Stimulated activated CD4-positive, alpha-beta T cell treated with anti-CD3 and anti-CD28 coated beads, Interleukin-1b, Interleukin-23, amount 100 ng/mL, for 48 hours (primary cell): ENCODE measurements around the gene CEMIP2.

ENCODE experiments used
- DNase-seq: peaks from one replicate; pipeline ENCODE4 v3.0.0-alpha.2; 2020

Gene CEMIP2

DNA sequence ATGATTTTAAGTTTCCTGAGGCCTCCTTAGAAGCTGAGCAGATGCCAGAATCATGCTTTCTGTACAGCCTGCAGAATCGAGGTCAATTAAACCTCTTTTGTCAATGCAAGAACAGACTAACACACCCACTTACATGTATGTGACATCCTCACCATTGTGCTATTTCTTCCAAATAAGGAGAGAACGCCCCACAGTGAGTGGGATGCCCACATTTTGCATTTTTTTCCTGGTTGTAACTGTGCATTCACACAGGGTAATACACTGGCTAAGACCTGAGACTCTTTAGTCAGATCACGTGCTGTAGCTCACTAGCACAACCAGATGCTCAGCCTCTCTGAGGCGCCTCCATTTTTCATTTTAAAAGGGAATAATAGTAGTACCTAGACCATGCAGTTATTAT lies 4.4 kb upstream of the CEMIP2 start:
- no peak for DNase-seq

DNA sequence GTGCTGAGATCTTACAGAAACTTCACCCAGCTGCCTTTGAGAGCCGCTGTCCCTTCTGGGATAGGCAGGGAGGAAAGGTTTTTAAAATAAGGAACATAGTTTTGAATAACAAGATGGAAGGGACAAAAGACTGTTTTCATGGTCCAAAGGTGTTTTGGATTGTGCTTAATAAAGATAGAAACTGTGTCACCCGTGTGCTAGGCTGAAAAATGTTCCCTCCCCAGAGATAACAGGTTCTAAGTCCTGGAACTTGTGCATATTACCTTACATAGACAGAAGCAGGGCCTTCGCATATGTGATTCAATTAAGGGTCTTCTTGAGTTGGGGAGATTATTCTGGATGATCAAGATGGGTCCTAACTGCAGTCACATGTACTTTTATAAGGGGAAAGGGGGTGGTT lies 1.9 kb upstream of the CEMIP2 start:
- no peak for DNase-seq

DNA sequence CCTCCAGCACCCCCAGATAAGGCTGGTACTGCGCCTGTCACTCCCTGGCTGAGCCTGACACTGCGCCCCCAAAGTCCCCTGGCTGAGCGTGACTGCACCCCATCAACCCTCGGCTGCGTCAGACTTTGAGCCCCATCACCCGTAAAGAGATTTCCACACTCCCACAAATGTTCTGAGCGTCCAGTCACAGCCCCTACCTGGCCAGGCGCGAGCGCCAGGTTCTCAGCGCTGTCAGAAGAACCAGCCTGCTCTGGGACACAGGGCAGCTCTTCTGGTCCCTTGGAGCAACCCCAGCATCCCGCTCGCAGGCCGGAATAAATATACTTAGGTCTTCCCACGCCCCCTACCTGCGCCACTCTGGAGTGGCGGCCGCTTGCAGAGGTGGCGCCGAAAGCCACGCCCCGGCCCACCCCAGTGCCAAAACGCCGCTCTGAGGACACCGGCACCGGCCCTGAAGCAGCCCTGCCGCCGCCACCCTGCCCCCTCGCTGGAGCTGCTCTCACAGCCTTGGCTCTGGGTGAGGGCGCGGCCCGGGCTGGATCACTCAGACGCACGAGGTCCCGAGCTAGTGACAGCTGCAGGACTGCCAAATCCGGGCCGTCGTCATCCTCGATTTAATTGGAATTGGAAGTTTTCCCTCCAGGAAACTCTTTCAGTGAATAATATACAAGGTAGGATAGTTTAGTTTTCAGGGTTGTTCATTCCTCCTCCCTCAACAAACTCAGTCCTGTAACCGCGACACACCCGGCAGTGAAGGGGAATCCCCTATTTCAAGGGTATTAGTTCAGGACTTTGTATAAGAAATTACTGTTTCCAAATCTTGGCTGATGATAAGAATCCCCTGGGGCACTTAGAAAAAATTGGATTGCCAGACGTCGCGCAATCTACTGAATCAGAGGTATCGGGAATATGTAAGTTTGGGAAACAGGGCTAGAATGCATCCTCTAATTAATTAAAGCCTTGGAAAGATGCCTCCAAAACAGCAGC lies 1.2 kb upstream of the CEMIP2 start:
- peak; percentile 62 for DNase-seq

DNA sequence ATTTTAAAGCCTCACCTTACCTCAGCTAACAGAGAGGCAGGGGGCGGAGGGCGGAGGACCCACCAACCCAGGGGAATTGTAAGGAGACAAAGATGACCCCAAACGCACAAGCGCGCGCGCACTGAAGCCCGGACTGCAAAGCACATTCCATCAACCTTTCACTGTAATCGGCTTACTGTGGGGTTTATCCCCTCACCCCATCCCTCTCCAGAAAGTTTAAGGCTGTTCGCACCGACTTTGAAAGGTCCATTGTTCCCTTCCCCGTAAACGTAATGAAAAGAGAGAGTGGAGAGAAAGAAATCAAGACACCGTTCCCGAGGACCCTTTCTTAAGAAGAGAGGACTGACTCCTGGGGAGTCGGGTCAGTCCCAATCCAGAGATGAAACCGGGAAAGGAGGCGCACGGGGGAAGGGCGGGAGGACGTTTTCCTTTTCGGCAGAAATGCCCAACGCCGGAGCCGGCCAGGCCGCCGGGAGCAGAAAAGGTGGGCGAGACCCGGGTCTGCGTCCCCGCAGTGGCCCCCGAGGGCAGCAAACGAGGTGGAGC lies 464 bp downstream of the CEMIP2 start:
- DNase-seq, result no peak

DNA sequence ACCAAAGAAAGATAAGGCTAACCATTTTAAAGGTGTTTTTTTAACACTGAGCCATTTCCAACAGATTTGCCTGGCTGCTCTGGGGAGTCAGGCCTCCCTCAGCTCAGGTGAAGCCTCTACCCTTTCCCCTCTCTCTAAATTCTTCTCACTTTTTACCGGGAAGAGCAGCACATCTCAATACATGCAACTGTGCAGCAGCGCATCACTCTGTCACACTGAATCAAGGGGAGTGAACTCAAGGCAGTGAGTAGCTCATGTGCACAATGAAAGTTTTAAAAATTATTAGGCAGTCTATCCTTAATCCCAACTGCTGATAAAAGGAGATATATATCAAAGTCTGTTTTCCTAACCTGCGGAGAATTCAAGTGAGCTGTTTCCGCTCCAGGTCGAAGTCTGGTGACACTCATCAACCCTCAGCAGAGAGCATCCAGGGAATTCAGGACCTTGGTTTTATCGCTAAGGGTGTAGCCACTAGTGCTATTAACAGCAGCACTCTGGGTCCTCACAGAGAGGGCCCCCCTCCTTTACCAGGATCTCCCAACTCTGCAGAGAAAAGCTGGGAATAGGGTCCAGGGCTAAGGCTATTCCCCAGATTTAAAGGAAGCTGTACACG lies 1.0 kb downstream of the CEMIP2 start:
- no peak for DNase-seq

DNA sequence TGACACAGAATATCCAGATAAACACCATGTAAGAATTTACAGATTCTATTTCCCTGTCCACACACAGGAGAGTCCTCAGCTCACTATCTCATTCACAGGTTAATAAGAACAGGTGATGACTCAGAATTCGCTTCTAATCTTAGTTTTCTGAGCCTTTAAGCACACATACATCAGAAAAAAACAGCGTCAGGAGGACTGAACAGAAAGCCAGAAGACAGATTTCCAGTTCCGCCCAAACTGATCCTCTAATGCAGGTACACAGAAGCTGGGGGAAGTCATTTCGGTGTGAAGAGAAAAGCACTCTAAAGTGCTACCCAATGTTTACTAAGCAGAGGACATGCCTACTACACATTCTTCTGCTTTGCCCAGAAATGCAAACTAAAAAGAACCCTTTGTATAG lies 1.6 kb downstream of the CEMIP2 start:
- peak; percentile 37 for DNase-seq

DNA sequence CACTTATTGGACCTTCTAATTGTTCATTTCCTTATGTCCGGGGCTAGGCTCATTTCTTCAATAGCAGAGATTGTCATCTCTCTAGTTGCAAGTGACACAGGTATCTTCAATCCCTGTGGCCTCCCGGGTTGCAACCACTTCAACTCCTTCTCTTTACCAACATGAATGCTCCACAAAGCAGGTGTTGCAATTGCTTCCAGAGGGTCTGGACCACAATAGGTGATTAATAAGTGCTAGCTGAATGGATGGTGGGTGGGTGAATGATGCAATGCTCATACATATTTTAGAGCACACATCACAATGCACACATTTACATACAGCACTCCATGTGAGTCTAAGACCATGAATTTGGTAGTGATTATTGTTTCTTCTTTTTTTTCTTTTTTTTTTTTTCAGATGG lies 2.6 kb downstream of the CEMIP2 start:
- peak; percentile 41 for DNase-seq

DNA sequence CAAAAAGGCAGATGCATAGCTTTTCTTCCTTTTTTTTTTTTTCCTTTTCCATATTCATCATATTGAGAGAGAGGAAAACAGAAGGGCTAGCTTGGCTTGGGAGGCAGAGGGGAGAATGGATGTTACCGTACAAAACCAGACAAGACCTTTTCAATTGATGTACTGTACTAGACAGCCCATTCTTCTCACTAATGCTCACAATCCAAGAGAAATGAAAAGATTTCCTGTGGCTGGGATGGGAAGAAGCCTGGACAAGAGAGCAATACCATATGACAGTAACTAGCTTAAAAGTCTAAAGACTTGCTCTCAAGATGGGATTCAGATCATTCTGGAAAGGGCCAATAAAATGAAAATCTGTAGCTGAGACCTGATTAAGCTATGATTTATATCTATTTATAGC lies 3.4 kb downstream of the CEMIP2 start:
- DNase-seq, result no peak

DNA sequence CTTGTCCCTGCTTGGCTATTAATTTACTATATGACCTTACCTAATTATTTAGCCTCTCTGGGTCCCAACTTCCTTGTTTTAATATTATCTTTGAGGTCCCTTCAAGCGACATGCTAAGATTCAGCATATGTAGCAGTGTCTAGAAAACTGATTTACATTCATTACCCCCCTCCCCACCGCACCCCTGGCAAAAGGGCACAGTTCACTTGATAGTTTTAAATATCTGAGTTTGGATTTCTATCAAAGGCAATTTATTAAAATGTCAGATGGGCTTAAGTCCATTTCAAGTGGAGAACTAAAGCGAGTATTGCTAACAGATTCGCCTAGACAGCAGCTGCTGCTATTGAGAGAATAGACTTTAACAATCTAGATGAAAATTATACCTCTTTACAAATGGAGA lies 3.9 kb downstream of the CEMIP2 start:
- DNase-seq, result no peak

DNA sequence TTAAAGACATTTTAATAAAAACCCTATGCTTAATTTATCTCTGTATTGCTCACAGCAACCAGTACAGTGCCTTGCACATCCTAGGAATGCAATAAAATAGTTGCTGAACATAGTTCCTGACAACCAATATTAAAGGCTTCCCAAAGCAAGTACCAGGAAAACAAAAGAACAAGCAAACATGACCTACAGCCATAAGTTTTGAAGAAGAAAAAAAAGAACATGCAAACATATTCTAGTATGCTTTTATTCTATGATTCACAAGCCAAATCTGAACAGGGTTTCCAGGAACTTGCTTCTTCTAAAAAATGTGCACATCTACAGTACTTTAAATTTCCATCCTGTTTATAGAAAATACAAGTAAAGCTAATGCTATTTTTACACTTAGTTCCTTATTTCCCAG lies 4.5 kb downstream of the CEMIP2 start:
- no peak for DNase-seq

DNA sequence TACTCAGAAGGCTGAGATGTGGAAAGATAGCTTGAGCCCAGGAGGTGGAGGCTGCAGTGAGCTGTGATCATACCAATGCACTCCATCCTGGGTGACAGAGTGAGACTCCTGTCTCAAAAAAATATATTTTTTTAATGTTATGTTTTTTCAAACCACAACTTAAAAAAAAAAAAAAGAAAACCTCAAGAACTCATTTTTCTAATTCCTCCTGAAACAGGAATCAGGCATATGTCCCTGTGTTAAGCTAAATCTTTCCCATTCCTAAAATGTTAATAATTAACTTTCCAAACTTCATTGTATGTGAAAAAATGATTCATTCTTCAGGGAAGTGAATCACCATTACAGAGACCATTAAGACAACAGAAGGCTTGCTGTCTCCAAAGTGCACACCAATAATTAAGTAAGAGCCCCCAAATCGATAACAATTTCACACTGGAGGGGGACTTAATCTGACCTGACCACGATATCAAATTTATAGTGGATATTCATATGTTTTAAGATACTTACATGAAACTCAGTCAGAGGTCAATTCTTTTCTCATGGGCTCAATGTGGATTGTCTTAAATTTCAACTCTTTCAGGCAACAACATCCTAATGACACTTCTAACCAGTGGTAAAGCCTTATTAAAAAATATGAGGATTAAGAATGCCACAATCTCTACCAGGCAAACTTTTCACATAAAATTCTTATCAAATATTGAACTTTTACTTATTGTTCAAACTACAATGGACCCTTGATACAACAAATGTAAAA lies 5.2 kb downstream of the CEMIP2 start:
- no peak for DNase-seq

DNA sequence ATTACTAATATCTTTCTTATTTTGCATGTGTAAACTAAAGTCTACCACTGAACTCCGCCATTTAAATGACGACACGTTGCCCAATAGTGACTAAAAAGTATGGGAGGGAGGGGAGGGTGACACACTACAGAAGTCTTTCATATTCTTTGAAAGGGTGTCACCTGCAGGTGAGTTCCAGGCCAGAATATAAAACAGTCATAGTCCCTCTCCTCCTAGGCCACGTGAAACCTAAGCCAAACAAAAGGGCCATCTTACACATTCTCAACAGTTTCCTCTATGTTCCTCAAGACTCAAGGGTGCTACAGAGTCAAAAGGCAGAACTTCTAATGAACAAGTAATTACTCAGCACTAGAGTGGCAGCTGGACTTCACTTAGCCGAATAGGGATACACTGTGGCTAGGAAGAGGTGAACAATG lies 6.4 kb downstream of the CEMIP2 start:
- DNase-seq, result no peak

DNA sequence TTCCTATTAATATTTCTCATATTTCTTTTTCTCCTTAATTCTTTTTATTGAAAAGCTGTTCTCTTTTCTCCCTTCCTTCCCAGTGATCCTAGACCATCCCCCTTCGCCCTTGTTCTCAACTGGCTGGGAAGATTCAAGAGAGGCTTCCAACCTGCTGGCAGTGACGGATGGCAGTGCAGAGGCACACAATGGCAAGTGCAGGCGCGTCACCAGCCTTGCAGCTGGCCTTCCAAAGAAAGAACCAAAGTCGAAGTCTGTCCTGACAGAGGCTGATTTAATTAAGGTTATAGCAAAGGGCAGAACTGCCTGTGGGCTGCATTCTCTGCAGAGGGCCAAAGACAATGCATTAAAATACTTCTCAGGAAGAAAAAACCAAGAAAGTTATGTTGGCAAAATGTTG lies 7.4 kb downstream of the CEMIP2 start:
- DNase-seq, result no peak

DNA sequence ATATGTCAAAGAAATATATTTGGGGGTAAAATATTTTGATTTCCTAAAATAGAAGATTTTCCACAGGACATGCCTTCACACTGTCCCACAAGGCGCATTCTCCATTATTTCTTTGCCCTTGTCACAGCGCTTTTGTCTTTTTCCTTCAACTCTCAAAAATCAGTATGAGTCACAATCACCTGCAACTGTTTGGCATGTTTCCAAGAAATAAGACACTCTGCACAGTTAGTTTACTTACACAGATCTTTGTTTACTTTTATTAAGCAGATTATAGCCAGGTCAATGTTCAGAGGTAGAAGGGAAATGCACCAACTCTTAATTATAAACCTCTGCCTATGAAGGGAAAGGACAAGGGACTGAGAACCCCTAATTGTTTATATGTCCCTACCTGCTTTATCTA lies 9.5 kb downstream of the CEMIP2 start:
- DNase-seq, result no peak

DNA sequence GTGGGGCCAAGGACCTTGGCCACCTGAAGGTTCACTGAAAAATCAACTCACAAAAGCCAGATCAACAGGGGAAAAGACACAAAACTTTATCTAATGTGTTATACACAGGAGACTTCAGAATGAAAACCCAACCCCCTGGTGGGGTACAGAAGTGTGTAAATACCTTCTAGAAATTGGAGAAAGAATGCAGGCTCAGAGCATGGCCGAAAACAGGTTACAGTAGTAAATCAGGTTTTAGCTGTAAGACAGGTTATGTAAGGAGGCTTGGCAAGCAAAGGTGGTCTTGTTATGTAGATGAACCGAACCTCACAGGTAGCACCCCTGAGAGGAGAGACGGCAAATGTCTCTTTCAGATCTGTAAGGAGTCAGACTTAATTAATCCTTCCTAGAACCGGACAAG lies 10.0 kb downstream of the CEMIP2 start:
- no peak for DNase-seq

DNA sequence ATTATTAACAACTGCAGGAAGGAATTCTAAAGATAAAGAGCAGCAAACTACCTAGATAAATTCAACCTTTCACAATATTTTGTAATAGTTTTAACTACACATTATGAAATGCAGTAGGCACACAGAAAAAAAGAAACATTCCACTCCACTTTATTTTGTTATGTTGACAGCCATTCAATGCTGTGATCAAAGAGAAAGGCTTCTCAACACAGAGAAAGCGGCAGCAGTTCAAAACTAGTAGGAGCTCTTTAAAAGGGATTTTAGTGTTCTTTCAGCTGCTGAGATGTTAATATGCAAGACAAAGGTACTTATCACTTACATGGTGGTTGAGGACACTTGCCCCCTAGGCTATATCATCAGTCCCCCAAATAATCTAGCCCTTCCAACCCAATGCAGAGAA lies 11.6 kb downstream of the CEMIP2 start:
- no peak for DNase-seq

DNA sequence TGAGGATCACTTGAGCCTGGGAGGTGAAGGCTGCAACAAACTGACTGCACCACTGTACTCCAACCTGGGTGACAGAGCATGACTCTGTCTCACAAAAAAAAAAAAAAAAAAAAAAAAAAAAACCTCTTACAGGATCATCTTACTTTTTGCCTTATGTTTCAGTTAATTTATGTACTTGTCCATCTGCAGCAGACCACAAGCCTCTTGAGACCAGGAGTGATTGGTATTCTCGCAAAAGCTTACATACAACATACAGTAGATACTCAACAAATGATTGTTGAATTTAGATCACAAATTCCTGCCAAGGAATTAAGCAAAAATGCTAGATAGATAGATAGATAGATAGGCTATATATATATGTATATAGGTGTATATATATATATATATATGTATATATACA lies 12.4 kb downstream of the CEMIP2 start:
- no peak for DNase-seq

DNA sequence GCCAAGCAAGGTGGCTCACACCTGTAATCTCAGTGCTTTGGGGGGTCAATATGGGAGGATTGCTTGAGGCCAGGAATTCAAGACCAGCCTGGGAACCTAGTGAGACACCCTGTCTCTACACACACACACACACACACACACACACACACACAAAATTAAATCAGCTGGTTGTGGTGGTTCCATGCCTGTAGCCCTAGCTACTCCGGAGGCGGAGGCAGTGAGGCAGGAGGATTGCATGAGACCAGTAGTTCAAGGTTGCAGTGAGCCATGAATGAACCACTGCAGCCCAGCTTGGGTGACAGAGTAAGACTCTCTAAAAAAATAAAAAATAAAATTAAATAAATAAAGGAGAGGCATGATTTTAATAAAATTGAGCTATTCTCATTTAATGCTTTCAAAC lies 13.1 kb downstream of the CEMIP2 start:
- DNase-seq, result no peak

DNA sequence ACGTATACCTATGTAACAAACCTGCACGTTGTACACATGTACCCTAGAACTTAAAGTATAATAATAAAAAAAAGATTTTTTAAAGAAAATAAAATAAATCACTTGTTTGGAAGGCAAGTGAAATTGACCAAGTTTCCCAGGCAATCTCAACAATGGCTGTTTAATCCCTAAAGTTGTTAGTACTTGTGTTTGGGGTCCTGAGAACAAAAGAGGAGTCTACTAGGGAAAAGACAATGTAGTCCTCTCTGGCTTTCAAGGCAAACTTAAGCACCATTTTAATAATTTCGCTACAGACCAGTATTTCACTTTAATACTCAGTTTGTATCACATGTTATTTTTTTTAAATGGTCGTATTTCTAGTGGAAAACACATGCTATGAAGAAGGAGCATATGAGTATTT lies 14.2 kb downstream of the CEMIP2 start:
- no peak for DNase-seq

DNA sequence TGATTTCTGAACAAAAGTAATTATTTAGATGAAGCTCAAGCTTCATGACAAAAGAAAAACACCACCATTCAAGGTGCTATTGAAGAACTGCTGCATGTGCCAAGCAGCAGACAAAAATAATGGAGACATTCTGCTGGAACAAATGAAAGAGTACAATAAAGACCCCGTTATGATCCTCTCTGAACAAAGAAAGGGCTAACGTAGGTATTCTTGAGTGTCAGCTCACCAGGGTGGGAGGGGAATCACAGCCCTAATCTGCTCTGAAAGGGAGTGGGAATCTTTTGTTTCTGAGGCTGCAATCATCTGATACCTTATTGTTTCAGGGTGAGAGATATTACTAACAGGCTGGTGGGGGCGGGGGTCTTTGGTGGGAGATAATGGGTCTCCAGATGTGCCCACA lies 15.4 kb downstream of the CEMIP2 start:
- no peak for DNase-seq

DNA sequence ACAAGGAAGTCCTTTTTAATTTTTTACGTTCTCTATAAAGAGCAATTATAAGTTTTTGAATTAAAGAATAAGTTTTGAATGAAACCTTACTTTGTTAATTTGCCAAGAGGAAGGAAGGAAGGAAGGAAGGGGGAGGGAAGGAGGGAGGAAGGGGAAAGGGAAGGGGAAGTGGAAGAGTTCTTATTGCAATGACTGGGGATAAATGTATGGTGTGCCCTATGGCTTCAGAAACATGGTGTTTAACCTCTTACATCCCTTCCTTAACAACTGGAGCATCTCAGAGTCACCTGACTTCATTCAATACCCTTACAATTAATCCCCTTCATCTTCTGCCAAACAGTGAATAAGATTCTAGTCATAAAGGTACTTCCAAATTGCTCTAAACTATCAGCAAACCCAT lies 16.0 kb downstream of the CEMIP2 start:
- DNase-seq, result no peak

DNA sequence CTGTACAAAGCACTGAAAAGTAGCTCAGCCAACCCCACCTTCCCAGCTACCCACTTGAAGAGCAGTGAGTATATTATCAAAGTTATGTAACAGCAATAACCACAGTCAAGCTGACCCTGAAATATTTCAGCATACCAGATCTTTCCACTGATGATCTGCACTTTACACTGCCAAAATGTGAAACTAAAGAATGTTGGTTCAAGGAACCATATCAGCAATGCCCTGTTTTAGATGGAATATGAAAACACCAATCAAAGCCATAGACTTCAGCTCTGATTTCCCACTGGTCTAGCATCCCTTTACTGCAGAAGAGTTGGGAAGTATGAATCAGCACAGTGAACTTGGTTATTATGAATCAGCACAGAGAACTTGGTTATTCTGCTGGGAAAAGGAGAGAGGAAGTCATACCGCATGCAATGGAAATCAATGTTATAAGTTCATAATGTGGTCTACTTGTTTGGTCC lies 20.0 kb downstream of the CEMIP2 start:
- DNase-seq, result no peak

DNA sequence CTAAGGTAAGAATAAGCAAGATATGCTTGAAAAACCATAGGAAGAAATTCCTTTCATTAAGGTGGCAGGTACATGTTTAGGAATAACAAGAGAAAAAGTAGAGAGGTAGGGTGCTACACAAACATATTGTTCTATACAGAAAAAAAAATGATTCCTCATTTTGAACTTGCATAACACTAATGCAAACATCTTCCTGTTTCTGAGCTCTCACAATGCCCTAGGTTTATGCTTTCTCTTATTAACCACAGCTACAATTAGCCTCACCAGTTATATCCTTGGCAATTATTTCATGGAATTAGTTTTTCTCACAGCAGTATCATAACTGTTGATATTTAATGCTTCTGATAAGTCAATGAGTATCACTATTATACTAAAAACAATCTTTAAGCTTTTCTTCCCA lies 20.7 kb downstream of the CEMIP2 start:
- no peak for DNase-seq

DNA sequence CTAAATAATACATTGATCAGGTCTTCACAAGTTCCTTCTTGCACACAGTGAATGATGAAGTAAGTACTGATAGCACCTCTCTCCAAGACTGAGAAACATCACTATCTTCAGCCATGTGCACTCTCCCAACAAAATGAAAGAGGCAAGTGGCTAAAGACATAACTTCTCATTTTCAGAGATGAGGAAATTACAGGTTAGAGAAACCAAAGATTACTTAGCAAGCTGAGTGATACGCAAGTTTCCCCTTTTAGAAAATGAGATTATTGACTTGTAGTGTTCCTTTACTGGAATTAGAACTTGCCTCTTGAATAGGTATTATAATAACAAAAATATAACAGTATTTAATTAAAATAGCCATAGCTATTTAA lies 21.6 kb downstream of the CEMIP2 start:
- DNase-seq, result no peak
